ENCODE measurements around the gene PPFIA1. TPM values are rescaled to one million over a fixed set of nuclear protein-coding genes. Genes with fewer than 3 reads are reported as not detected.

Gene PPFIA1
- polyA plus RNA-seq, 1 of the 3 experiments (the other 2 are of a cell fraction), result 37.4 TPM

GRCh38 chr11:70433038-70433437 is 162.5 kb downstream of the PPFIA1 start (continued):
- TF ChIP-seq SIN3A (IDR thresholded peaks at IDR 0.05; ENCODE audit: borderline replicate concordance, low read depth, low read length) (no peak), GABPA (IDR thresholded peaks at IDR 0.05; ENCODE audit: low read depth) (no peak), RAD21 (IDR thresholded peaks at IDR 0.05; ENCODE audit: low read length) (no peak), JUND (IDR thresholded peaks at IDR 0.05) (no peak), NRF1 (IDR thresholded peaks at IDR 0.05; ENCODE audit: low read depth, low read length) (no peak)

GRCh38 chr11:70433526-70433925 is 163.0 kb downstream of the PPFIA1 start:
- Histone ChIP-seq H2AFZ (ENCODE audit: low read depth) (no peak overlapping the region), H3K36me3 (replicated peaks in 1 of 2; ENCODE audit: control insufficient read depth in 1 of 2, insufficient read depth in 2 of 2, low read length in 1 of 2) (peaks cover 29 to 82% of the 10 kb centered on the region in 2 experiments), H3K27ac (ENCODE audit: low read depth in 2 of 2, low read length in 1 of 2) (no peak overlapping the region), H3K79me2 (ENCODE audit: insufficient read depth) (peaks cover 5% of the 10 kb centered on the region; the same call in 1 of the 2 replicates), H3K4me2 (no peak overlapping the region), H3K9ac (no peak overlapping the region), H3K9me2 (no peaks in the 10 kb centered on the region), H3K4me3 (ENCODE audit: low read depth in 2 of 2, low read length in 1 of 2) (no peak overlapping the region), H3K27me3 (ENCODE audit: insufficient read depth) (no peaks in the 10 kb centered on the region), H3F3A (replicated peaks; ENCODE audit: insufficient read depth) (no peaks in the 10 kb centered on the region), H3K4me1 (ENCODE audit: control insufficient read depth in 1 of 2, insufficient read depth in 2 of 2, low read depth in 1 of 2, low read length in 1 of 2) (no peaks in the 10 kb centered on the region), H3K9me3 (no peaks in the 10 kb centered on the region), H4K20me1 (ENCODE audit: insufficient read depth) (peaks cover 10% of the 10 kb centered on the region; the same call in 1 of the 2 replicates)
- DNase-seq, result no peak
- 92% methylated on average over 13 of the region's 13 CpGs for WGBS (ENCODE audit: low lambda C conversion rate)
- ChIA-PET CTCF (interaction anchor here (1.2 to 1.5 kb wide), 2 partner anchors 34 to 280 kb away, joined by 3 to 4 read pairs; no protein-coding TSS in a partner anchor), POLR2A (no interaction called here)
- TF ChIP-seq RFX5 (IDR thresholded peaks at IDR 0.05; ENCODE audit: low read length), result no peak

Small RNA genes within 50 kb of the gene (small RNA-seq; reads per million reads assigned to genes)
- 0.34 to 23.0 (median 14.9) reads per million in 7 experiments for gene MIR548K

Other genes starting within 250 kb of the PPFIA1 start
- not detected in 2 replicates for gene ANO1, start 192.4 kb upstream of the PPFIA1 start, polyA plus RNA-seq (2012; rRNA removed)
- 23.8 and 28.3 TPM in 2 replicates for gene FADD, start 67.4 kb upstream of the PPFIA1 start, polyA plus RNA-seq (2012; rRNA removed)
- 243 and 286 TPM in 2 replicates for gene CTTN, start 127.8 kb downstream of the PPFIA1 start, polyA plus RNA-seq (2012; rRNA removed)